IPS-11a (cell line): Measurements from ENCODE around the gene SNED1.
"Not testable (repeated sequence)": the region's sequence is repeated elsewhere in the genome, so short reads cannot be mapped to it uniquely, and the experiment has no call there.

ENCODE experiments used
- H3K4me3 ChIP-seq: one replicate; pipeline ENCODE4 v1.5.1; 2013; ENCODE audit warnings: low read depth, low read length, control low read depth

The SNED1 gene

GRCh38 chr2:241081643-241082340 lies 83.4 kb downstream of the SNED1 start:
- H3K4me3 ChIP-seq: no peak overlapping the region

- H3K4me3 ChIP-seq: no peak overlapping the region
Observed at GRCh38 chr2:241082341-241083090, 84.1 kb downstream of the SNED1 start.

- H3K4me3 ChIP-seq: no peak overlapping the region
Observed at GRCh38 chr2:241083091-241083415, 84.6 kb downstream of the SNED1 start.

- no peak overlapping the region for H3K4me3 ChIP-seq
Observed at GRCh38 chr2:241084856-241085444, 86.5 kb downstream of the SNED1 start.

- H3K4me3 ChIP-seq: no peak overlapping the region
Observed at GRCh38 chr2:241087420-241088268, 89.2 kb downstream of the SNED1 start.

- H3K4me3 ChIP-seq: no peak overlapping the region
Observed at GRCh38 chr2:241088376-241088775, 90.0 kb downstream of the SNED1 start.

- H3K4me3 ChIP-seq: no peak overlapping the region
Observed at GRCh38 chr2:241088791-241089732, 90.6 kb downstream of the SNED1 start.

GRCh38 chr2:241091201-241091600 lies 92.8 kb downstream of the SNED1 start:
- no peak overlapping the region for H3K4me3 ChIP-seq

- H3K4me3 ChIP-seq: no peak overlapping the region
Observed at GRCh38 chr2:241091734-241092445, 93.5 kb downstream of the SNED1 start.

GRCh38 chr2:241092677-241093076 lies 94.3 kb downstream of the SNED1 start:
- no peak overlapping the region for H3K4me3 ChIP-seq

GRCh38 chr2:241093133-241093781 lies 94.8 kb downstream of the SNED1 start:
- not testable (repeated sequence) for H3K4me3 ChIP-seq

GRCh38 chr2:241094172-241094571 lies 95.8 kb downstream of the SNED1 start:
- no peak overlapping the region for H3K4me3 ChIP-seq

GRCh38 chr2:241094924-241095420 lies 96.6 kb downstream of the SNED1 start:
- H3K4me3 ChIP-seq: no peak overlapping the region

GRCh38 chr2:241095594-241096290 lies 97.3 kb downstream of the SNED1 start:
- no peak overlapping the region for H3K4me3 ChIP-seq

- no peak overlapping the region for H3K4me3 ChIP-seq
Observed at GRCh38 chr2:241096979-241097378, 98.6 kb downstream of the SNED1 start.

- H3K4me3 ChIP-seq: no peak overlapping the region
Observed at GRCh38 chr2:241099246-241099645, 100.8 kb downstream of the SNED1 start.

GRCh38 chr2:241102239-241102803 lies 103.9 kb downstream of the SNED1 start, which contains the start of gene MTERF4:
MTERF4 (minus strand) TSS chr2:241102287; CDS start chr2:241102273, 14 bp downstream.
- peak within 1 kb of the TSS; percentile 91 for H3K4me3 ChIP-seq

GRCh38 chr2:241103176-241103595 lies 104.8 kb downstream of the SNED1 start:
- peak overlapping the region; percentile 91 for H3K4me3 ChIP-seq
